ENCODE data around the gene FAM227A.

- TF ChIP-seq POLR2A (IDR thresholded peaks at IDR 0.05) (no peak), CTCF (IDR thresholded peaks at IDR 0.05) (no peak), POLR2AphosphoS5 (IDR thresholded peaks at IDR 0.05) (no peak)
These were observed 54.9 kb downstream of the FAM227A start for GRCh38 chr22:38601221-38601764.

Data from prostate gland (tissue), 2 donors.